Stomach (tissue), 9 donors: Measurements from ENCODE around the gene CELF2. TPM values are rescaled to one million over a fixed set of nuclear protein-coding genes. Genes with fewer than 3 reads are reported as not detected.

ENCODE experiments used
- DNase-seq, 2 donors: peaks; one replicate each; pipeline versions ENCODE4 v3.0.0 to v3.0.0-alpha.2; 2013 to 2019
- H3K27ac ChIP-seq, 5 donors: fragments of 200-600 bp in 4 of 5; sonication (generic) in 4 of 5; one replicate each; pipeline ENCODE4 v1.5.1; 2013 to 2019; ENCODE audit warnings: mild to moderate bottlenecking in 1 of 5, moderate library complexity in 1 of 5
- H3K27me3 ChIP-seq, 3 donors: fragments of 200-600 bp; sonication (generic); one replicate each; pipeline ENCODE4 v1.5.1; 2017 to 2019; ENCODE audit warnings: mixed run types in 1 of 3
- H3K36me3 ChIP-seq, 4 donors: fragments of 200-600 bp; sonication (generic); 1 replicate in 3 of 4; 2 replicates in 1 of 4; pipeline ENCODE4 v1.5.1; 2016 to 2019
- H3K4me1 ChIP-seq, 4 donors: fragments of 200-600 bp; sonication (generic); one replicate each; pipeline ENCODE4 v1.5.1; 2016 to 2019
- H3K4me3 ChIP-seq, 4 donors: fragments of 200-600 bp; sonication (generic) in 3 of 4; one replicate each; pipeline ENCODE4 v1.5.1; 2016 to 2019; ENCODE audit warnings: mild to moderate bottlenecking in 1 of 4
- H3K9me3 ChIP-seq, 4 donors: fragments of 200-600 bp; sonication (generic); one replicate each; pipeline ENCODE4 v1.5.1; 2016 to 2019
- CTCF ChIP-seq, 7 experiments: fragments of 450-650 bp in 4 of 7; fragments of 200-600 bp in 3 of 7; sonication (generic) in 3 of 7; IDR thresholded peaks; one replicate each; pipeline ENCODE4 v1.5.1; 2016 to 2019; ENCODE audit warnings: antibody characterized with exemption in 7 of 7, control low read depth in 2 of 7, mild to moderate bottlenecking in 1 of 7
- EP300 ChIP-seq: sonication (generic); formaldehyde crosslinking; IDR thresholded peaks from one replicate; pipeline ENCODE4 v1.6.1; 2017; ENCODE audit warnings: antibody characterized with exemption
- POLR2A ChIP-seq, 4 donors: fragments of 450-650 bp; IDR thresholded peaks; one replicate each; pipeline ENCODE4 v1.6.1; 2016; ENCODE audit warnings: antibody characterized with exemption in 4 of 4, control low read depth in 2 of 4, mild to moderate bottlenecking in 1 of 4, moderate library complexity in 1 of 4
- POLR2AphosphoS5 ChIP-seq, 3 donors: sonication (generic); formaldehyde crosslinking; IDR thresholded peaks; one replicate each; pipeline ENCODE4 v1.6.1; 2016; ENCODE audit warnings: antibody characterized with exemption in 3 of 3
- WGBS, 5 donors: extraction: QIAGEN DNeasy Blood & Tissue Kit in 3 of 5; methylation state at CpG; one replicate each; pipeline versions ENCODE4 v1.1.5 to v1.1.7; 2013 to 2018; 5-methylcytosine and 5-hydroxymethylcytosine counted together
- intact Hi-C: fragments of 100-400 bp; cut with DNase I; formaldehyde crosslinking; loops from one replicate; pipeline ENCODE4 v1.15.1; 2023; ENCODE audit warnings: low total_unique reads
- polyA plus RNA-seq, 3 donors: library from polyadenylated mRNA; stranded (reverse); fragments of 200-250 nt; gene quantifications; one replicate each; pipeline ENCODE4 v1.2.3, GENCODE V29; 2013
- total RNA-seq, 5 donors: library from RNA; depleted of rRNA; stranded (reverse); fragments of >200 nt; gene quantifications; one replicate each; pipeline versions ENCODE4 v1.1.0 to v1.2.3, GENCODE V29; 2014 to 2016
- donor health status: healthy with polysubstance abuse.
- donor health status: Bipolar disorder and iron deficiency.
- donor health status: healthy.

Gene CELF2
- total and polyA plus RNA-seq, 8 donors: 3.9 to 65.3 (median 36.1) TPM

GRCh38 chr10:11214407-11214806 is 196.7 kb downstream of the CELF2 start:
- H3K36me3 ChIP-seq: peaks cover 0 to 14% (median 6%) of the 10 kb centered on the region in 4 donors
- H3K27me3 ChIP-seq: no peaks in the 10 kb centered on the region
- no peak overlapping the region for H3K27ac ChIP-seq
- H3K9me3 ChIP-seq: no peaks in the 10 kb centered on the region
- 85 to 97% (median 89%) methylated on average over 10 of the region's 10 CpGs for WGBS, 5 donors
- no peak for DNase-seq
- H3K4me3 ChIP-seq: no peak overlapping the region
- TF ChIP-seq EP300: no peak
- no peak for TF ChIP-seq POLR2AphosphoS5 (IDR thresholded peaks at IDR 0.05)
- TF ChIP-seq CTCF (IDR thresholded peaks at IDR 0.05): no peak
- intact Hi-C loops: no loop called here
- peaks cover 0 to 59% (median 12%) of the 10 kb centered on the region in 4 donors for H3K4me1 ChIP-seq

- intact Hi-C loops: no loop called here
- Histone ChIP-seq H3K4me1 (peaks cover 0 to 48% (median 7%) of the 10 kb centered on the region in 4 donors), H3K27me3 (no peaks in the 10 kb centered on the region), H3K4me3 (no peak overlapping the region), H3K9me3 (no peaks in the 10 kb centered on the region), H3K36me3 (peaks cover 0 to 20% (median 7%) of the 10 kb centered on the region in 4 donors), H3K27ac (no peak overlapping the region)
- no peak for DNase-seq
- 78 to 90% (median 85%) methylated on average over 4 of the region's 4 CpGs for WGBS, 5 donors
- TF ChIP-seq POLR2A (IDR thresholded peaks at IDR 0.05) (no peak), POLR2AphosphoS5 (IDR thresholded peaks at IDR 0.05) (no peak), CTCF (IDR thresholded peaks at IDR 0.05) (no peak), EP300 (no peak)
Observed at GRCh38 chr10:11215471-11215870, 197.8 kb downstream of the CELF2 start.

GRCh38 chr10:11217521-11217920 is 199.8 kb downstream of the CELF2 start:
- H3K4me1 ChIP-seq: peaks cover 0 to 34% (median 6%) of the 10 kb centered on the region in 4 donors
- H3K4me3 ChIP-seq: no peak overlapping the region
- peaks cover 0 to 22% (median 12%) of the 10 kb centered on the region in 4 donors for H3K36me3 ChIP-seq
- 85 to 90% (median 90%) methylated on average over 3 of the region's 3 CpGs for WGBS, 5 donors
- no peak overlapping the region for H3K27ac ChIP-seq
- DNase-seq: no peak
- no peak for TF ChIP-seq POLR2AphosphoS5 (IDR thresholded peaks at IDR 0.05)
- TF ChIP-seq EP300: no peak
- TF ChIP-seq POLR2A (IDR thresholded peaks at IDR 0.05): no peak
- TF ChIP-seq CTCF (IDR thresholded peaks at IDR 0.05): no peak
- intact Hi-C loops: no loop called here
- H3K27me3 ChIP-seq: no peaks in the 10 kb centered on the region
- no peaks in the 10 kb centered on the region for H3K9me3 ChIP-seq

GRCh38 chr10:11218395-11218794 is 200.7 kb downstream of the CELF2 start:
- H3K27me3 ChIP-seq: no peaks in the 10 kb centered on the region
- H3K36me3 ChIP-seq: peaks cover 0 to 22% (median 12%) of the 10 kb centered on the region in 4 donors
- DNase-seq: no peak
- TF ChIP-seq CTCF (IDR thresholded peaks at IDR 0.05): no peak
- TF ChIP-seq POLR2A (IDR thresholded peaks at IDR 0.05): no peak
- TF ChIP-seq POLR2AphosphoS5 (IDR thresholded peaks at IDR 0.05): no peak
- no peak for TF ChIP-seq EP300
- WGBS, 5 donors: 47 to 65% (median 57%) methylated on average over 5 of the region's 5 CpGs
- no peak overlapping the region for H3K4me3 ChIP-seq
- H3K4me1 ChIP-seq: peaks cover 0 to 26% (median 6%) of the 10 kb centered on the region in 4 donors
- no peak overlapping the region for H3K27ac ChIP-seq
- no peaks in the 10 kb centered on the region for H3K9me3 ChIP-seq
- intact Hi-C loops: no loop called here
